OCI-LY3 (cell line): ENCODE results near the gene LEUTX.

Source experiments
- EZH2phosphoT487 ChIP-seq: fragments of 200-600 bp; shearing (Covaris generic); IDR thresholded peaks from 2 replicates; pipeline ENCODE4 v1.6.1; 2018; ENCODE audit warnings: antibody characterized with exemption, mixed run types, low read depth
- TF ChIP-seq, protein P1 (sequence below): fragments of 200-600, 300-600 bp; sonication (generic); IDR thresholded peaks from 2 replicates; pipeline ENCODE4 v1.5.1; 2014; ENCODE audit warnings: antibody characterized with exemption, low read length, low read depth

DNA sequence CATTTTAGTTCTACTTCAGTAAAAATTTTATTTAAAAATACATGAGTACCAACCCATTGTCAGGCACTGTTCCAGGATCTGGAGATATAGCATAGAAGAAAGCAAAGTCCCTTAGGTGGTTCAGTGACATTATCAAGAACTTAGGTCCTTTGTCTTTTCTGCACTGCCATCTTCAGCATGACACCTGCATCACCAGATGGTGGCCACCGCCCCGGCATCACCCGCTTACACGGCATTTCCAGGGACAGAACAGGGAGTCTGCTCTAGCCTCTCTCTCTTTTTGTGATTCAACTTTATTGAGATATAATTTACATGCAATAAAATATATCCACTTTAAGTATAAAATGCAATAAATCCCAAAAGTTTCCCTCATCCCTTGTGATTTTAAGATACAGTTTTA is 31.8 kb downstream of the LEUTX start:
- TF ChIP-seq, protein P1, sequence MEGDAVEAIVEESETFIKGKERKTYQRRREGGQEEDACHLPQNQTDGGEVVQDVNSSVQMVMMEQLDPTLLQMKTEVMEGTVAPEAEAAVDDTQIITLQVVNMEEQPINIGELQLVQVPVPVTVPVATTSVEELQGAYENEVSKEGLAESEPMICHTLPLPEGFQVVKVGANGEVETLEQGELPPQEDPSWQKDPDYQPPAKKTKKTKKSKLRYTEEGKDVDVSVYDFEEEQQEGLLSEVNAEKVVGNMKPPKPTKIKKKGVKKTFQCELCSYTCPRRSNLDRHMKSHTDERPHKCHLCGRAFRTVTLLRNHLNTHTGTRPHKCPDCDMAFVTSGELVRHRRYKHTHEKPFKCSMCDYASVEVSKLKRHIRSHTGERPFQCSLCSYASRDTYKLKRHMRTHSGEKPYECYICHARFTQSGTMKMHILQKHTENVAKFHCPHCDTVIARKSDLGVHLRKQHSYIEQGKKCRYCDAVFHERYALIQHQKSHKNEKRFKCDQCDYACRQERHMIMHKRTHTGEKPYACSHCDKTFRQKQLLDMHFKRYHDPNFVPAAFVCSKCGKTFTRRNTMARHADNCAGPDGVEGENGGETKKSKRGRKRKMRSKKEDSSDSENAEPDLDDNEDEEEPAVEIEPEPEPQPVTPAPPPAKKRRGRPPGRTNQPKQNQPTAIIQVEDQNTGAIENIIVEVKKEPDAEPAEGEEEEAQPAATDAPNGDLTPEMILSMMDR: peak; percentile 8; the same call in 1 of the 2 replicates
- TF ChIP-seq EZH2phosphoT487: no peak
